ENCODE results near the gene ETV7.
"Not testable (repeated sequence)": the region's sequence is repeated elsewhere in the genome, so short reads cannot be mapped to it uniquely, and the experiment has no call there.

ETV7 gene

DNA sequence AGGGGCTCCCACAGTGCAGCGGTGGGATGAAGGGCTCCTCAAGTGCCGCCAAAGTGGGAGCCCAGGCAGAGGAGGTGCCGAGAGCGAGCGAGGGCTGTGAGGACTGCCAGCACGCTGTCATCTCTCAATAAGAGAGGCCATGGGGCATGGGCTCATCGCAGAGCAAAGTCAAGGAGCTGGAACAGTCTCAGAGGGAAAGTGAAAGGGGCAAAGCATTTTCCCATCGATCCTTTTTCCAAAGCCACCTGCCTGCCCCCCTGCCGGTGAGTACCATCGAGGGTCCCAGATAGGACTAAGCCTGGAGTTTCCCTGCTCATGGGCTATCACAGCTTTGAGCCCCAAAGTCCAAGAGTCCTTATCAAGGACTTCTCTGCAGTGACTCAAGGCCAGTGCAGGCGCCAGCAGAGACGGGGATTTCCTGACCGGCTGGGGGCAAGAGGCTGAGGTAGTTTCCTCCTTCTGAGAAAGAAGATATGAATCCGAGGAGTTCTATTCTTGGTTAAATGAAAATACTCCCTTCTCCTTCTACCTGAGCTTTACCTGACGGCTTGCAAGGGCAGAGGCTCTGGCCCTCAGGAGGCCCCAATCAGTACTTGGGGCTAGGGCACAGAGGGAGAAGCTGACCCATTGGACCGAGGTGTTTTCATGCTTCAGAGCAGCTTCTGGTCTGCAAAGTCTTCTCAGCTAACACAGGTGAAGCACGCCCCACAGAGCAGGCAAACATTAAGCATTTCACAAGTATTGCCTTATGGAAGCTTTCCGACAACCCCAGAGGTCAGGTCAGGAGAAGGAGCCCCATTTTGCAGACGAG is 22.6 kb downstream of the ETV7 start:
- no peaks in the 10 kb centered on the region for H3K36me3 ChIP-seq (ENCODE audit: low read depth)
- H3K27me3 ChIP-seq (ENCODE audit: insufficient read depth, poor library complexity, severe bottlenecking), result no peaks in the 10 kb centered on the region
- H3K27ac ChIP-seq (ENCODE audit: poor library complexity, severe bottlenecking), result no peak overlapping the region
- DNase-seq (ENCODE audit: low spot score), result no peak
- H3K4me3 ChIP-seq (ENCODE audit: severe bottlenecking), result no peak overlapping the region
- TF ChIP-seq, protein P1, sequence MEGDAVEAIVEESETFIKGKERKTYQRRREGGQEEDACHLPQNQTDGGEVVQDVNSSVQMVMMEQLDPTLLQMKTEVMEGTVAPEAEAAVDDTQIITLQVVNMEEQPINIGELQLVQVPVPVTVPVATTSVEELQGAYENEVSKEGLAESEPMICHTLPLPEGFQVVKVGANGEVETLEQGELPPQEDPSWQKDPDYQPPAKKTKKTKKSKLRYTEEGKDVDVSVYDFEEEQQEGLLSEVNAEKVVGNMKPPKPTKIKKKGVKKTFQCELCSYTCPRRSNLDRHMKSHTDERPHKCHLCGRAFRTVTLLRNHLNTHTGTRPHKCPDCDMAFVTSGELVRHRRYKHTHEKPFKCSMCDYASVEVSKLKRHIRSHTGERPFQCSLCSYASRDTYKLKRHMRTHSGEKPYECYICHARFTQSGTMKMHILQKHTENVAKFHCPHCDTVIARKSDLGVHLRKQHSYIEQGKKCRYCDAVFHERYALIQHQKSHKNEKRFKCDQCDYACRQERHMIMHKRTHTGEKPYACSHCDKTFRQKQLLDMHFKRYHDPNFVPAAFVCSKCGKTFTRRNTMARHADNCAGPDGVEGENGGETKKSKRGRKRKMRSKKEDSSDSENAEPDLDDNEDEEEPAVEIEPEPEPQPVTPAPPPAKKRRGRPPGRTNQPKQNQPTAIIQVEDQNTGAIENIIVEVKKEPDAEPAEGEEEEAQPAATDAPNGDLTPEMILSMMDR (IDR thresholded peaks at IDR 0.05; ENCODE audit: poor library complexity, severe bottlenecking), result no peak
- H3K9me3 ChIP-seq (ENCODE audit: severe bottlenecking), result no peaks in the 10 kb centered on the region
- no peaks in the 10 kb centered on the region for H3K4me1 ChIP-seq (ENCODE audit: insufficient read depth, poor library complexity, severe bottlenecking)
- no peak for ATAC-seq (ENCODE audit: low read depth)

DNA sequence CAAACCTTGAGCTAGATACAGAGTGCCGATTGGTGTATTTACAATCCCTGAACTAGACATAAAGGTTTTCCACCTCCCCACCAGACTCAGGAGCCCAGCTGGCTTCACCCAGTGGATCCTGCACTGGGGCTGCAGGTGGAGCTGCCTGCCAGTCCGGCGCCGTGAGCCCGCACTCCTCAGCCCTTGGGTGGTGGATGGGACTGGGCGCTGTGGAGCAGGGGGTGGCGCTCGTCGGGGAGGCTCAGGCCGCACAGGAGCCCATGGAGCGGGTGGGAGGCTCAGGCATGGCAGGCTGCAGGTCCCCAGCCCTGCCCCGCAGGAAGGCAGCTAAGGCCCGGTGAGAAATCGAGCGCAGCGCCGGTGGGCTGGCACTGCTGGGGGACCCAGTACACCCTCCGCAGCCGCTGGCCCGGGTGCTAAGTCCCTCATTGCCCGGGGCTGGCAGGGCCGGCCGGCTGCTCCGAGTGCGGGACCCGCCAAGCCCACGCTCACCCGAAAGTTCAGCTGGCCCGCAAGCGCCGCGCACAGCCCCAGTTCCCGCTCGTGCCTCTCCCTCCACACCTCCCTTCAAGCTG is 23.3 kb downstream of the ETV7 start:
- not testable (repeated sequence) for ATAC-seq (ENCODE audit: low read depth); H3K27ac ChIP-seq (ENCODE audit: poor library complexity, severe bottlenecking); H3K9me3 ChIP-seq (ENCODE audit: severe bottlenecking); DNase-seq (ENCODE audit: low spot score); H3K36me3 ChIP-seq (ENCODE audit: low read depth); H3K27me3 ChIP-seq (ENCODE audit: insufficient read depth, poor library complexity, severe bottlenecking); H3K4me1 ChIP-seq (ENCODE audit: insufficient read depth, poor library complexity, severe bottlenecking); H3K4me3 ChIP-seq (ENCODE audit: severe bottlenecking)

DNA sequence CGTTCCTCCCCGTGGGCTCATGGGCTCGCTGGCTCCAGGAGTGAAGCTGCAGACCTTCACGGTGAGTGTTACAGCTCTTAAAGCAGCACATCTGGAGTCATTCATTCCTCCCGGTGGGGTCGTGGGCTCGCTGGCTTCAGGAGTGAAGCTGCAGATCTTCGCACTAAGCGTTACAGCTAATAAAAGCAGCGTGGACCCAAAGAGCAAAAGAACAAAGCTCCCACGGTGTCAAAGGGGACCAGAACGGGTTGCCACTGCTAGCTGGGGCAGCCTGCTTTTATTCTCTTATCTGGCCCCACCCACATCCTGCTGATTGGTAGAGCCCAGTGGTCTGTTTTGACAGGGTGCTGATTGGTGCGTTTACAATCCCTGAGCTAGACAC is 24.1 kb downstream of the ETV7 start:
- H3K27ac ChIP-seq (ENCODE audit: poor library complexity, severe bottlenecking); H3K4me3 ChIP-seq (ENCODE audit: severe bottlenecking); H3K27me3 ChIP-seq (ENCODE audit: insufficient read depth, poor library complexity, severe bottlenecking); DNase-seq (ENCODE audit: low spot score); H3K9me3 ChIP-seq (ENCODE audit: severe bottlenecking); H3K36me3 ChIP-seq (ENCODE audit: low read depth); ATAC-seq (ENCODE audit: low read depth); H3K4me1 ChIP-seq (ENCODE audit: insufficient read depth, poor library complexity, severe bottlenecking): not testable (repeated sequence)

DNA sequence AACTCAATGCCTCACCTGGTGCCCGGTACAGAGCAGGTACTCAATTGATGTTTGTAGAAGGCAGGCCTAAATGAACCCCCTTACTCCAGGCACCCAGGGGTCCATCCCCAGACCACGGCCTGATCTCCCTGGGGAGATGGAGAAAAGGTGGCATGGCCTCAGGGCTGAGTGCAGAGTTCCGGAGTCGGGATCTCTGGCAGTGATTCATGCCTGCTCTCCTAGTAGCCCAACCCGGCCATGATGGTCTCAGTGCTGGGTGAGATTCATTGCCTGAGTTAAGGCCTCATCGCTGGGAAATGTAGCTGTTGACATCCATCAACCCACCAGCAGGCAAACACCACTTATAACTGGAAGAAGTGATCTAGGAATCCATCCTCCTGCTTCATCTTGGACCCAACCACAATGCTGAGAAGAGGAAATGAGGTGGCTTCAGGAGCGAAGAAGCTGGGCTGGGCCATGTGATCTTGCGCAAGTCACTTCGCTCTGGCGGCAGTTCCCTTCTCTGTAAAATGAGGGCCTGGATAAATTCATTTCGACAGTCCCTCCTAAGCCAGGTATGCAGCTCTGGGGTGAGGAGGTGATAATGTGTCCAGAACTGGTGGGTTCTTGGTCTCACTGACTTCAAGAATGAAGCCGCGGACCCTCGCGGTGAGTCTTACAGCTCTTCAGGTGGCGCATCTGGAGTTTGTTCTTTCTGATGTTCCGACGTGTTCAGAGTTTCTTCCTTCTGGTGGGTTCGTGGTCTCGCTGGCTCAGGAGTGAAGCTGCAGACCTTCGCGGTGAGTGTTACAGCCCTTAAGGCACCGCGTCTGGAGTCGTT is 24.7 kb downstream of the ETV7 start:
- H3K4me3 ChIP-seq (ENCODE audit: severe bottlenecking), result no peak overlapping the region
- ATAC-seq (ENCODE audit: low read depth), result no peak
- TF ChIP-seq, protein P1 (IDR thresholded peaks at IDR 0.05; ENCODE audit: poor library complexity, severe bottlenecking), result no peak
- H3K4me1 ChIP-seq (ENCODE audit: insufficient read depth, poor library complexity, severe bottlenecking), result no peaks in the 10 kb centered on the region
- H3K27me3 ChIP-seq (ENCODE audit: insufficient read depth, poor library complexity, severe bottlenecking), result no peaks in the 10 kb centered on the region
- no peak for DNase-seq (ENCODE audit: low spot score)
- H3K36me3 ChIP-seq (ENCODE audit: low read depth), result no peaks in the 10 kb centered on the region
- no peak overlapping the region for H3K27ac ChIP-seq (ENCODE audit: poor library complexity, severe bottlenecking)
- no peaks in the 10 kb centered on the region for H3K9me3 ChIP-seq (ENCODE audit: severe bottlenecking)

DNA sequence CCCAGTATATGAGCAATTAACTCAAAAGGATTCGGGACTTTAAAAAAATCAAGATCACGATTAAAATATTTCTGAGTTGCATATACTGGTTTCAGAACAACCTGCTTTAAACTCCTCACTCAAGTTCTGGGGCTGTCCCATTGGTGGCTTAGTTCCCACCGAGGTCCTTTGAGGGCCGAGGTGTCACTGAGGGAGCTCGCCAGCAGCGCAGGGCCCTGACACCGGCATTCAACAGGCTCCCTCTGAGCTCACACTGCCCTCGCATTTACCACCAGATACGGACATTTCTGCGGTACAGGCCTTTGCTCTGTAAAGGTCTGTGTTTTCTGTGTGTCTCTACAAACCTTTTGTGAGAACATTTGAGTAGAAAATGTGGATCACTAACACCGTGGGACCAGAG is 26.4 kb downstream of the ETV7 start:
- no peaks in the 10 kb centered on the region for H3K9me3 ChIP-seq (ENCODE audit: severe bottlenecking)
- no peaks in the 10 kb centered on the region for H3K36me3 ChIP-seq (ENCODE audit: low read depth)
- DNase-seq (ENCODE audit: low spot score) (no peak), ATAC-seq (ENCODE audit: low read depth) (no peak)
- TF ChIP-seq, protein P1 (IDR thresholded peaks at IDR 0.05; ENCODE audit: poor library complexity, severe bottlenecking), result no peak
- H3K4me3 ChIP-seq (ENCODE audit: severe bottlenecking), result no peak overlapping the region
- no peak overlapping the region for H3K27ac ChIP-seq (ENCODE audit: poor library complexity, severe bottlenecking)
- H3K27me3 ChIP-seq (ENCODE audit: insufficient read depth, poor library complexity, severe bottlenecking), result no peaks in the 10 kb centered on the region
- no peaks in the 10 kb centered on the region for H3K4me1 ChIP-seq (ENCODE audit: insufficient read depth, poor library complexity, severe bottlenecking)
